Endothelial cell of umbilical vein (primary cell): ENCODE results near the gene N4BP2. TPM values are rescaled to one million over a fixed set of nuclear protein-coding genes. Genes with fewer than 3 reads are reported as not detected.

Experiments
- BruUV-seq: library from RNA; stranded (reverse); fragments of 400-500 nt; replicated peaks from 2 replicates; lab custom pipeline; 2021; lab: Mats Ljungman, UMichigan
- CTCF ChIA-PET: fragments of 300-600, 350-600 bp; sonication (Branson Sonifier 250); formaldehyde crosslinking; loops from one replicate; lab custom pipeline; 2021; ENCODE audit warnings: antibody characterized with exemption, inconsistent platforms; lab: Charles Lee
- POLR2A ChIA-PET: fragments of 300-600, 350-600 bp; sonication (Branson Sonifier 250); formaldehyde crosslinking; loops from one replicate; lab custom pipeline; 2021; ENCODE audit warnings: antibody characterized with exemption, inconsistent platforms; lab: Charles Lee
- DNase-seq: peaks from one replicate; pipeline ENCODE4 v3.0.0-alpha.2; 2011; ENCODE audit warnings: low read depth, low spot score
- FAIRE-seq: peaks from 2 replicates; lab custom pipeline; 2011; peaks lifted over from hg19 to GRCh38; lab: Jason Lieb, UNC
- H2AFZ ChIP-seq: 2 replicates; pipeline ENCODE4 v1.6.0; 2012; ENCODE audit warnings: low read depth, low read length, control low read depth, inconsistent platforms
- H3K27ac ChIP-seq: 2 replicates; pipeline ENCODE4 v1.5.1; 2011; ENCODE audit warnings: low read depth, mild to moderate bottlenecking, control low read depth, low read length, moderate library complexity; ENCODE audit not compliant: insufficient read depth
- H3K27me3 ChIP-seq, 2 experiments: 2 replicates each; pipeline versions ENCODE4 v1.6.0 to v1.6.1; 2011; ENCODE audit warnings: low read length in 2 of 2, mixed read lengths in 1 of 2; ENCODE audit not compliant: control insufficient read depth in 2 of 2, insufficient read depth in 2 of 2
- H3K36me3 ChIP-seq, 2 experiments: 2 replicates in 1 of 2; 3 replicates in 1 of 2; pipeline ENCODE4 v1.5.1; 2011; ENCODE audit warnings: low read length in 2 of 2, mild to moderate bottlenecking in 1 of 2, moderate library complexity in 1 of 2; ENCODE audit not compliant: control insufficient read depth in 2 of 2, insufficient read depth in 2 of 2; ENCODE audit errors: extremely low read depth in 1 of 2
- H3K4me1 ChIP-seq: 3 replicates; pipeline ENCODE4 v1.5.1; 2011; ENCODE audit warnings: mild to moderate bottlenecking, low read length; ENCODE audit not compliant: control insufficient read depth, insufficient read depth; ENCODE audit errors: extremely low read depth
- H3K4me2 ChIP-seq: 2 replicates; pipeline ENCODE4 v1.6.1; 2011; ENCODE audit warnings: low read length, control low read depth, mixed read lengths; ENCODE audit not compliant: insufficient read depth
- H3K4me3 ChIP-seq, 3 experiments: fragments of 200-600 bp in 1 of 3; sonication (generic), shearing (Covaris generic) in 1 of 3; replicated peaks in 1 of 3; 2 replicates each; pipeline ENCODE4 v1.5.1; 2011 to 2016; ENCODE audit warnings: control low read depth in 3 of 3, low read length in 3 of 3, mild to moderate bottlenecking in 2 of 3, inconsistent platforms in 1 of 3, low read depth in 1 of 3, moderate library complexity in 1 of 3; ENCODE audit not compliant: insufficient read depth in 1 of 3
- H3K79me2 ChIP-seq: 2 replicates; pipeline ENCODE4 v1.6.0; 2012; ENCODE audit warnings: low read length, inconsistent platforms; ENCODE audit not compliant: control insufficient read depth, insufficient read depth
- H3K9ac ChIP-seq: replicated peaks from 2 replicates; pipeline ENCODE3; 2011; ENCODE audit warnings: low read length, control low read depth; ENCODE audit not compliant: insufficient read depth; ENCODE audit errors: extremely low read depth
- H3K9me1 ChIP-seq: replicated peaks from 3 replicates; pipeline ENCODE4 v1.6.0; 2011; ENCODE audit warnings: mild to moderate bottlenecking, low read length; ENCODE audit not compliant: control insufficient read depth, insufficient read depth; ENCODE audit errors: extremely low read depth
- H3K9me3 ChIP-seq: replicated peaks from 2 replicates; pipeline ENCODE4 v1.5.1; 2012; ENCODE audit warnings: low read length, inconsistent platforms; ENCODE audit not compliant: control insufficient read depth, insufficient read depth
- H4K20me1 ChIP-seq: replicated peaks from 2 replicates; pipeline ENCODE3; 2011; ENCODE audit warnings: mild to moderate bottlenecking, low read length; ENCODE audit not compliant: control insufficient read depth, insufficient read depth; ENCODE audit errors: extremely low read depth
- CTCF ChIP-seq, 2 donors: IDR thresholded peaks; 1 replicate in 1 of 2; 2 replicates in 1 of 2; pipeline ENCODE4 v1.5.1; 2011; ENCODE audit warnings: low read length in 2 of 2, mild to moderate bottlenecking in 2 of 2, moderate library complexity in 2 of 2, control low read depth in 1 of 2, inconsistent platforms in 1 of 2, low read depth in 1 of 2; ENCODE audit not compliant: insufficient read depth in 1 of 2; ENCODE audit errors: extremely low read depth in 1 of 2
- EZH2 ChIP-seq: IDR thresholded peaks from 2 replicates; pipeline ENCODE4 v1.6.1; 2012; ENCODE audit warnings: borderline replicate concordance, low read depth, mild to moderate bottlenecking, moderate library complexity, low read length, inconsistent platforms; ENCODE audit not compliant: severe bottlenecking
- FOS ChIP-seq: IDR thresholded peaks from 2 replicates; pipeline ENCODE4 v1.6.1; 2011; ENCODE audit warnings: mild to moderate bottlenecking, low read length, moderate library complexity, borderline replicate concordance; ENCODE audit not compliant: insufficient read depth
- GATA2 ChIP-seq: IDR thresholded peaks from 2 replicates; pipeline ENCODE4 v1.7.0; 2011; ENCODE audit warnings: low read depth, mild to moderate bottlenecking, moderate library complexity, mixed read lengths, low read length; ENCODE audit not compliant: insufficient read length, insufficient read depth
- JUN ChIP-seq: IDR thresholded peaks from 2 replicates; pipeline ENCODE4 v1.6.1; 2011; ENCODE audit warnings: borderline replicate concordance, low read depth; ENCODE audit not compliant: insufficient read length, insufficient read depth
- MYC ChIP-seq: IDR thresholded peaks from one replicate; pipeline ENCODE4 v1.6.1; 2011; ENCODE audit warnings: mild to moderate bottlenecking, low read depth, low read length
- POLR2A ChIP-seq: IDR thresholded peaks from 2 replicates; pipeline ENCODE4 v1.6.1; 2012; ENCODE audit warnings: low read depth, mild to moderate bottlenecking, control low read depth, low read length
- POLR2AphosphoS5 ChIP-seq: IDR thresholded peaks from 2 replicates; pipeline ENCODE4 v1.6.1; 2012; ENCODE audit warnings: low read depth, mild to moderate bottlenecking, control low read depth, low read length, moderate library complexity; ENCODE audit not compliant: insufficient read depth
- dilution Hi-C: fragments of 300-500 bp; cut with MboI; formaldehyde crosslinking; loops from one replicate; pipeline ENCODE4 v1.15.0; 2019; ENCODE audit warnings: low sequenced_read_pairs; ENCODE audit not compliant: extremely low pct_ligation_motif_present
- intact Hi-C: fragments of 100-400 bp; cut with micrococcal nuclease; formaldehyde crosslinking; loops from one replicate; pipeline ENCODE4 v1.10.0; 2022
- polyA plus RNA-seq, 4 experiments: library from polyadenylated mRNA; depleted of rRNA in 3 of 4; stranded (reverse) in 3 of 4; unstranded in 1 of 4; fragments of >200 nt; gene quantifications; 2 replicates each; pipeline versions ENCODE4 v1.2.1 to v1.2.3, GENCODE V29; 2011 to 2012; ENCODE audit warnings: missing spikeins in 1 of 4
- total RNA-seq: library from RNA; stranded (reverse); gene quantifications from 2 replicates; pipeline ENCODE4 v1.2.3, GENCODE V29; 2021
- TF ChIP-seq, protein P1 (sequence below): IDR thresholded peaks from 2 replicates; pipeline ENCODE4 v1.6.1; 2011; ENCODE audit not compliant: insufficient read depth, insufficient read length

The N4BP2 gene
- total and polyA plus RNA-seq, 2 donors (not counting 3 experiments of a cell fraction or from before 2014, with no cell fraction given): 0.87 to 6.9 TPM

GRCh38 chr4:40164459-40164858 lies 107.8 kb downstream of the N4BP2 start:
- H3K4me2 ChIP-seq: no peak overlapping the region
- H3K9me1 ChIP-seq: no peaks in the 10 kb centered on the region
- no peaks in the 10 kb centered on the region for H3K27me3 ChIP-seq
- H3K9ac ChIP-seq: no peak overlapping the region
- H3K36me3 ChIP-seq: no peaks in the 10 kb centered on the region
- no peak overlapping the region for H3K27ac ChIP-seq
- POLR2A ChIA-PET: no interaction called here
- peaks cover 13% of the 10 kb centered on the region for H3K4me1 ChIP-seq
- no TSS peak for BruUV-seq
- TF ChIP-seq MYC (no peak), EZH2 (no peak), JUN (no peak), GATA2 (no peak)
- TF ChIP-seq, protein P1, sequence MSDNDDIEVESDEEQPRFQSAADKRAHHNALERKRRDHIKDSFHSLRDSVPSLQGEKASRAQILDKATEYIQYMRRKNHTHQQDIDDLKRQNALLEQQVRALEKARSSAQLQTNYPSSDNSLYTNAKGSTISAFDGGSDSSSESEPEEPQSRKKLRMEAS: no peak
- no peak for FAIRE-seq
- DNase-seq: no peak
- dilution Hi-C loops (no loop called here), intact Hi-C loops (no loop called here)
- H3K79me2 ChIP-seq: no peaks in the 10 kb centered on the region
- no peak overlapping the region for H3K4me3 ChIP-seq
- CTCF ChIA-PET: interaction anchor here (1.2 to 2.2 kb wide), 4 partner anchors 9 to 153 kb away, joined by 3 to 9 read pairs (median 6); no protein-coding TSS in a partner anchor
- H3K9me3 ChIP-seq: no peaks in the 10 kb centered on the region
- H2AFZ ChIP-seq: no peak overlapping the region
- H4K20me1 ChIP-seq: no peaks in the 10 kb centered on the region

GRCh38 chr4:40165916-40166315 lies 109.3 kb downstream of the N4BP2 start:
- DNase-seq (peak; percentile 76), FAIRE-seq (no peak)
- Histone ChIP-seq H3K36me3 (no peaks in the 10 kb centered on the region), H3K4me1 (peaks cover 13% of the 10 kb centered on the region), H3K9ac (no peak overlapping the region), H3K27me3 (no peaks in the 10 kb centered on the region), H3K9me1 (no peaks in the 10 kb centered on the region), H3K4me2 (no peak overlapping the region), H4K20me1 (no peaks in the 10 kb centered on the region), H3K27ac (peak overlapping the region; percentile 24), H2AFZ (no peak overlapping the region), H3K79me2 (no peaks in the 10 kb centered on the region), H3K4me3 (no peak overlapping the region), H3K9me3 (no peaks in the 10 kb centered on the region)
- CTCF ChIA-PET: interaction anchor here (1.0 to 2.2 kb wide), 5 partner anchors 11 to 151 kb away, joined by 3 to 9 read pairs (median 4); no protein-coding TSS in a partner anchor
- BruUV-seq: no TSS peak
- POLR2A ChIA-PET: interaction anchor here (0.6 kb wide), 1 partner anchor 57 kb away, joined by 7 read pairs; no protein-coding TSS in a partner anchor
- no peak for TF ChIP-seq POLR2A
- no peak for TF ChIP-seq CTCF (IDR thresholded peaks at IDR 0.05; ENCODE audit: extremely low read depth in 1 of 2, insufficient read depth in 1 of 2, low read depth in 1 of 2, low read length in 2 of 2)
- TF ChIP-seq GATA2: no peak
- TF ChIP-seq EZH2: no peak
- no peak for TF ChIP-seq JUN
- TF ChIP-seq FOS: no peak
- TF ChIP-seq, protein P1: no peak
- no peak for TF ChIP-seq POLR2AphosphoS5
- no peak for TF ChIP-seq MYC
- dilution Hi-C loops (no loop called here), intact Hi-C loops (loop anchor here (1.0 kb wide), 1 partner anchor 14 kb away; no protein-coding TSS in a partner anchor)
